Posterior cingulate gyrus (tissue), 11 donors: ENCODE measurements around the gene ZNF695.
A peak's percentile ranks its signal among the peaks of the same experiment; 100 is the strongest.
"Not testable (repeated sequence)": the region's sequence is repeated elsewhere in the genome, so short reads cannot be mapped to it uniquely, and the experiment has no call there.

ENCODE experiments used
- DNase-seq, 10 donors: peaks; one replicate each; pipeline versions ENCODE4 v3.0.0 to v3.0.0-alpha.2; 2020 to 2021; ENCODE audit warnings: mixed read lengths in 3 of 10
- intact Hi-C: fragments of 100-400 bp; cut with DNase I; formaldehyde crosslinking; loops from one replicate; pipeline ENCODE4 v1.15.1; 2023

The ZNF695 gene

DNA sequence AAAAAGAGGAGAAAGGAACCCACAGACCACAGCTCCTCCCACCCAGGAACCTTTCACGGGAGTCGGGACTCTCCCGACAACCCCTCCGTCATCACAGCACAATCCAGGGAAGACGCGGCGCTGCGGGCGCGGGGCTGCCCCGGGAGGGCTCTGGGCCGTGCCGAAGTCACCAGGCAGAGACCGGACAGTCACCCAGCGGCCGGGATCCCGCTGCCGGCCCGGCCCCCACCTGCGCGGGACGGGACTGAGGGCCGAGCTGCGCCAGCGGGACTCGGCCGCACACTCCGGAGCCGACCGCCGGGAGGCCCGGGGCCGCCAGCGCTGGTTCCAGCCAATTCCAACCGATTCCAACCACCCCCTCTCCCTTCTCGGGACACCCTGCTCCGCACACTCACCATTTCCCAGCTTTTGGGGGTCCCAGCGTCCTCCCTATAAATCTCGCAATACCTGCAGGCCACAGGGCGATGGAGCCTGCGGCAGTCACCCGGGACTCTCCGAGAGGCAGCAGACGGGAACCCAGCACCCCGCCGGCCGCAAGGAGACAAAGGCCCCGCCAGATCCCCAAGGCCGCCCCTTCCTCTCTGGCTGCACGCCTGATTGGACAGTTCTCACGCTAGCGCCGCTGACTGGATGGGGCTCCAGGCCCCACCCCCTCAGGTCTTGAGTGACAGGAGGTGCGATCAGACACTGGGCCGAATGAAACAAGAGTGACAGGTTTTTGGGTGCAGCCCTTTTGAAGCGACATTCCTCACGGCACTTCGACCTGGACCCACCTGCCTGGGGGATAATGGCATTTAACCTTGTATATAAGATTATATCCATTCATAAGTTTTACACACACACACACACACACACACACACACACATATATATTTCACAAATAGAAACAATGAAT lies at the start of gene ZNF695:
ZNF695 (minus strand) TSS at position 547 of the 895 bp plus-strand sequence; CDS start at position 398, 149 bp downstream.
- intact Hi-C loops, result no loop called here

DNA sequence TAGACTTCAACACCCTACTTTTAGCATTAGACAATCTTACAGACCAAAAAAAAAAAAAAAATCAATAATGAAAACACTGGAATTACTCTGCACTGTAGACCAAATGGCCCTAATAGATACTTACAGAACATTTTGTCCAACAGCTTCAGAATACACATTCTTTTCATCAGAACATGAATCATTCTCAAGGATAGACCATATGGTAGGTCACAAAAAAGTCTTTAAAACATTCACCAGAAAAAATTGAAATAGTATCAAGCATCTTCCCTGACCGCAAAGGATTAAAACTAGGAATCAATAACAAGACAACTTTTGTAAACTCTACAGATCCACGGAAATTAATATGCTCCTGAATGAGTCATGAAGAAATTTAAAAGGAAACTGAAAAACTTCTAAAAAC lies 48.2 kb upstream of the ZNF695 start:
- DNase-seq, result no peak
- intact Hi-C loops, result no loop called here

More for the DNA sequence above, at the start of gene ZNF695:
- DNase-seq, result peak; percentile 55 to 97 (median 76)

DNA sequence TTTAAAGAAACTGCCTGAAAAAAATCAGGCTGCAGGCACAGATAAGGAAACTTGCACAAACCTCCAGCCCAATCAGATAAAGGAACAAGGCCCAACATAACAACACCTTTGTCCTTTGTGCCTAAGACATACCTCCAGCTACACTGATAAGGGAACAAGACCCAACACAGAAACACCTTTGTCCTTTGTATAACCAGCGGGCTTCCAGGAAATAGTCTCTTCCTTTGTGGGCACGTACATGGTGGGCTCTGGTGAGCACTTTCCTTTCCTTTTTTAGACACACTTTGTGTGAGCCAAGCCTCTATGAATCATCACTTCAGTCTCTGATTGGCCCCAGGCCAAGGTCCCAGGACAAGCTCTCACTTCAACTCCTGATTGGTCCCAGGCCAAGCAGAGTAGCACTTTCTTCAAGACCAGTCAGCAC lies 47.1 kb upstream of the ZNF695 start:
- intact Hi-C loops, result no loop called here

DNA sequence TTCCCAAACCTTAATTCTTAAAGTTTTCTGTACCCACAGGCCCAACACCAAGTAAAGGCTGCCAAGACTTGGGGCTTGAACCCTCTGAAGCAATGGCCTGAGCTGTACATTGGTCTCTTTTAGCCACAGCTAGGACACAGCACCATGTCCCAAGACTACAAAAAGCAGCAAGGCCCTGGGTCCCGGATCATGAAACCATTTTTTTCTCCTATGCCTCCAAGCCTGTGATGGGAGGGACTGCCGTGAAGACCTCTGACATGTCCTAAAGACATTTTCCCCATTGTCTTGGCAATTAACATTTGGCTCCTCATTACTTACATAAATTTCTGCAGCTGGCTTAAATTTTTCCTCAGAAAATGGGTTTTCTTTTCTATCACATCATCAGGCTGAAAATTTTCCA lies 39.8 kb upstream of the ZNF695 start:
- no peak for DNase-seq
- intact Hi-C loops, result no loop called here

More for the DNA sequence above, 47.1 kb upstream of the ZNF695 start:
- DNase-seq, result no peak

DNA sequence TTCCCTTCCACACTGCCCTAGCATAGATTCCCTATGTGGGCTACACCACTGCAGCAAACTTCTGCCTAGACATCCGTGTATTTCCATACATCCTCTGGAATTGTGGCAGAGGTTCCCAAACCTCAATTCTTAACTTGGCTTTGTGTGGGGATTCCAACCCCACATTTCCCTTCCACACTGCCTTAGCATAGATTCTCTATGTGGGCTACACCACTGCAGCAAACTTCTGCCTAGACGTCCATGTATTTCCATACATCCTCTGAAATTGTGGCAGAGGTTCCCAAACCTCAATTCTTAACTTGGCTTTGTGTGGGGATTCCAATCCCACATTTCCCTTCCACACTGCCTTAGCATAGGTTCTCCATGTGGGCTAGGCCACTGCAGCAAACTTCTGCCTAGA lies 39.4 kb upstream of the ZNF695 start:
- DNase-seq, result no peak
- intact Hi-C loops, result no loop called here

DNA sequence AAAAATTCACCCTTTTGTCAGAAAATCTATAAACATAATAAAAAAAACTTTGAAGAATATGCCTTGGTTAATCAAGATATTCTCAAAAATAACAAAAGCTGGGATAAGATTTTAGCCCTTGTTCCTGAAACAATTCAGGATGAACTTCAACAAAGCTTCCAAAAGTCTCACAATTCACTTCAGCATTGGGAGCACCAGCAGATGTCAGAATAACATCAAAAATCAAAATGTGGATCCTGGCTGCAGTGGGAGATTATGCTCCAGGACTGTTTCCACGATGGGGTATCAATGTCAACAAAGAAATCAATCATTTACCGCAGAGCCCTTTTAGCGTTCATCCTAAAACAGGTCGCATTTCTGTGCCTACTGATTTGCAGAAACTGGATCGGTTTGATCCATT lies 35.5 kb upstream of the ZNF695 start:
- DNase-seq, result no peak
- intact Hi-C loops, result no loop called here

DNA sequence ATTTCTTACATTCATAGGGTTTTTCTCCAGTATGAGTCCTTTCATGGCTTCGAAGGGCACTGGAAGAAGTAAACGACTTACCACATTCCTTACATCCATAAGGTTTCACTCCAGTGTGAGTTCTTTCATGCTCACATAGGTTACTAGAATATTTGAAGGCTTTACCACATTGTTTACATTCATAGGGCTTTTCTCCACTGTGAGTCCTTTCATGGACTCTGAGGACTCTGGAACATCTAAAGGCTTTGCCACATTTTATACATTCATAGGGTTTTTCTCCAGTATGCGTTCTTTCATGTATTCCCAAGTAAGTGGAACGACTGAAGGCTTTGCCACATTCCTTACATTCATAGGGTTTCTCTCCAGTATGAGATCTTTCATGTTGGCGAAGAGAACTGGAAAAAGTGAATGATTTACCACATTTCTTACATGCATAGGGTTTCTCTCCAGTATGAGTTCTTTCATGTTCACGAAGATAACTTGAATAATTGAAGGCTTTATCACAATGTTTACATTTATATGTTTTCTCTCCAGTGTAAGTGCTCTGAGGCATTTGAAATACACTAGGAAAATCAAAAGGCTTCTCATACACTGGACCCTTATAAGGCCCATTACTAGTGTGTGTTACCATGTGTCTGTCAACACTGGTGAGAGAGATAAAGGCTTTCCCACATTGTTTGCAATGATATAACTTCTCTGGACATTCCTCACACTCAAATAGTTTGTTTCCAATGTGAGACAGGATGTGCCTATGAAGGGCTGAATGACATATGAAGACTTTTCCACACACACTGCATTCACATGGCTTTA lies 29.9 kb upstream of the ZNF695 start:
- no peak for DNase-seq
- intact Hi-C loops, result no loop called here

DNA sequence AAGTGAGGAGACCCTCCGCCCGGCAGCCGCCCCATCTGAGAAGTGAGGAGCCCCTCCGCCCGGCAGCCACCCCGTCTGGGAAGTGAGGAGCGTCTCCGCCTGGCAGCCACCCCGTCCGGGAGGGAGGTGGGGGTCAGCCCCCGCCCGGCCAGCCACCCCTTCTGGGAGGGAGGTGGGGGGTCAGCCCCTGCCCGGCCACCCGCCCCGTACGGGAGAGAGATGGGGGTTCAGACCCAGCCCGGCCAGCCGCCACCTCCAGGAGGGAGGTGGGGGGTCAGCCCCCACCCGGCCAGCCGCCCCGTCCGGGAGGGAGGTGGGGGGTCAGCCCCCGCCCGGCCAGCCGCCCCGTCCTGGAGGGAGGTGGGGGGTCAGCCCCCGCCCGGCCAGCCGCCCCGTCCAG lies 24.4 kb upstream of the ZNF695 start:
- intact Hi-C loops, DNase-seq: not testable (repeated sequence)

DNA sequence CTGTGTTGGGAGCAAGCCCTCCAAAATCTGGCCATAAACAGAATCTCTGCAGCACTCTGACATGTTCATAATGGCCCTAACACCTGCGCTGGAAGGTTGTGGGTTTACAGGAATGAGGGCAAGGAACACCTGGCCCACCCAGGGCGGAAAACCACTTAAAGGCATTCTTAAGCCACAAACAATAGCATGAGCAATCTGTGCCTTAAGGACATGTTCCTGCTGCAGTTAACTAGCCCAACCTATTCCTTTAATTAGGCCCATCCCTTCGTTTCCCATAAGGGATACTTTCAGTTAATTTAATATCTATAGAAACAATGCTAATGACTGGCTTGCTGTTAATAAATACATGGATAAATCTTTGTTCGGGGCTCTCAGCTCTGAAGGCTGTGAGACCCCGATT lies 16.8 kb upstream of the ZNF695 start:
- DNase-seq, intact Hi-C loops: not testable (repeated sequence)

DNA sequence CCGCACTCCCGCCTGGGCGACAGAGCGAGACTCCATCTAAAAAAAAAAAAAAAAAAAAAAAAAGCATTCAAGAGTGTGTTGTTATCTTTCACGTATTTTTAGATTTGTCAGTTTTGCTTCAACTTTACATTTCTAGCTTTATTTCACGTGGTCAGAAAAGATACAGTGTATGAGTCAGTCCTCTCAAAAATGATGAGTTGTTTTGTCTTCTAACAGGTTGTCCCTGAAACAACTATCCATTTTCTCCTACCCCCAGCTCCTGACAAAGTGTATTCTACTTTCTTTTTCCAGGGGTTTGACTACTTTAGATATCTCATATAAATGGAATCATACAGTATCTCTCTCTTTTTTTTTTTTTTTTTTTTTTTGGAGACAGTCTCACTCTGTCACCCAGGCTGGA lies 5.5 kb upstream of the ZNF695 start:
- DNase-seq, result no peak
- intact Hi-C loops, result no loop called here

DNA sequence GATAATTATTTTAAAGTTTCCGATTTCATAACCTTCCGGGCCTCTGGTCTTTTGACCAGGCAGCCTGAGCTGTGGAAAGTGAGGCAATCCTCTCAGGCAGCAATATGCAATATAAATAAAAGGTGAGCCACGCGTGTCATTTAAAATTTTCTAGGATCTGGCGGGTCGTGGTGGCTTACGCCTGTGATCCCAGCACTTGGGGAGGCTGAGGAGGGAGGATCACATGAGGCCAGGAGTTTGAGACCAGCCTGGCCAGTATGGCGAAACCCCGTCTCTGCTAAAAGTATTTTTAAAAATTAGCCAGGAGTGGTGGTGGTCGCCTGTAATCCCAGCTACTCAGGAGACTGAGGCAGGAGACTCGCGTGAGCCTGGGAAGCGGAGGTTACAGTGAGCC lies 546 bp upstream of the ZNF695 start:
- intact Hi-C loops, result no loop called here

DNA sequence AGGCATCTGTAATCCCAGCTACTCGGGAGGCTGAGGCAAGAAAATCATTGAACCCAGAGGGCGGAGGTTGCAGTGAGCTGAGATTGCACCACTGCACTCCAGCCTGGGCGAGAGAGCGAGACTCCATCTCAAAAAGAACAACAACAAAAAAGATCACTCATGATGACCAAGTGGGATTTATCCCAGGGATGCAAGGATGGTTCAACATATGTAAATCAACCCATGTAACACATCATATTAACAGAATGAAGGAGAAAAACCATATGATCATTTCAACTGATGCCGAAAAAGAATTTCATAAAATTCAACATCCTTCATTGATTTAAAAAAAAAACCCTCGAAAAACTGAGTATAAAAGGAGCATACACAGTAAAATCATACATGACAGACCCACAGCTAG lies 3.8 kb downstream of the ZNF695 start:
- DNase-seq, intact Hi-C loops: not testable (repeated sequence)

More for the DNA sequence above, 546 bp upstream of the ZNF695 start:
- DNase-seq, result no peak

DNA sequence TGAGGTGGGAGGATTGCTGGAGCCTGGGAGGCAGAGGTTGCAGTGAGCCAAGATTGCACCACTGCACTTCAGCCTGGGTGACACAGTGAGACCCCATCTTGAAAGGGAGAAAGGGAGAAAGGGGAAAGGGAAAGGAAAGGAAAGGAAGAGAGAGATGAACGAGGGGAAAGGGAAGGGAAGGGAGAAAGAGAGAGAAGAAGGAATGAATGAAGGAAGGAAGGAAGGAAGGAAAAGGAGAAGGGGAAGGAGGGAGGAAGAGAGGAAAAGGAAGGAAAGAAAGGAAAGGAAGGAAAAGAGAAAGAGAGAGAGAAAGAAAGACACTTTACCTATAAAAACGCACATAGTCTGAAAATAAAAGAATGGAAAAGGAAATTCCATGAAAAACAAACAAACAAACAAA lies 18.0 kb downstream of the ZNF695 start:
- no peak for DNase-seq
- intact Hi-C loops, result no loop called here

DNA sequence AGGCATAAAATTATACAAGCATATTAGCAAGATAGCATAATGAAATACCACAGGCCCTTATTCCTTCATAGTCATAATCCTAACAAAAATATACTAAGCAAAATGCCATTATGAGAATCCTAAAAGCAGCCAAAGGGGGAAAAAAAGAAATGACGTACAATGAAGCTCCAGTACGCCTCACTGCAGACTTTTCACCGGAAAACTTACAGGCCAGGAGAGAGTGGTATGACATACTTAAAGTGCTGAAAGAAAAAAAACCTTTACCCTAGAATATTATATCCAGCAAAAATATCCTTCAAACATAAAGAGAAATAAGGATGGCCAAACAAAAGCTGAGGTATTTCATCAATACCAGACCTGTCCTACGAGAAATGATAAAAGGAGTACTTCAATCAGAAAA lies 19.5 kb downstream of the ZNF695 start:
- DNase-seq, result no peak
- intact Hi-C loops, result no loop called here

DNA sequence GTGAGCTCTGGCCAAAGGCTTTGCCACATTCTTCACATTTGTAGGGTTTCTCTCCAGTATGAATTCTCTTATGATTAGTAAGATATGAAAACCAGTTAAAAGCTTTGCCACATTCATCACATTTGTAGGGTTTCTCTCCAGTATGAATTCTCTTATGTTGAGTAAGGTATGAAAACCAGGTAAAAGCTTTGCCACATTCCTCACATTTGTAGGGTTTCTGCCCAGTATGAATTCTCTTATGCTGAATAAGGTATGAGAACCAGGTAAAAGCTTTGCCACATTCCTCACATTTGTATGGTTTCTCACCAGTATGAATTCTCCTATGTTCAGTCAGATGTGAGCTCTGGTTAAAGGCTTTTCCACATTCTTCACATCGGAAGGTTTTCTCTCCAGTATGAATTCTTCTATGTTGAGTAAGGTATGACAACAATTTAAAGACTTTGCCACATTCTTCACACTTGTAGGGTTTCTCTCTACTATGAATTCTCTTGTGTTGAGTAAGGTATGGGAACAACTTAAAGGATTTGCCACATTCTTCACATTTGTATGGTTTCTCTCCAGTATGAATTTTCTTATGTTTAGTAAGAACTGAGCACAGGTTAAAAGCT lies 20.7 kb downstream of the ZNF695 start:
- intact Hi-C loops, result no loop called here

DNA sequence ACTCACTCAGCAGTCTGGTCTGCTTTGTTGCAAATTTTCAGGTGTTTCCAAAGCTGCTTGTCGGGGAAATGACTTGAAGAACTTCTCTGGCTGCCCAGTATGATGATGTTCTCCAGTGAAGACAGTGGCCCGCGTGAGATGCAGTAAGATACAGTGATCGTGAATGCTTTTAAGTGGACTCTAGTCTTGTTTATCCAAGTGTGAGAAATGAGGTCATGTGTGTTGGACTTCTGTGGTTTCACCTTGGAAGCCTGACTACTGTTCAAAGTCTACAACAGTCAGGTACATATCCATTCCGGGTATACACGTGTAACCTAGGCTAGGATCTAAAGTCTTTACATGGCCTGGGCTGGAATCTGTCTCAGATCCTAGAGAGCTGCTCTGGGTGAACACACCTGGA lies 29.1 kb downstream of the ZNF695 start:
- no peak for DNase-seq
- intact Hi-C loops, result no loop called here

More for the DNA sequence above, 20.7 kb downstream of the ZNF695 start:
- no peak for DNase-seq

DNA sequence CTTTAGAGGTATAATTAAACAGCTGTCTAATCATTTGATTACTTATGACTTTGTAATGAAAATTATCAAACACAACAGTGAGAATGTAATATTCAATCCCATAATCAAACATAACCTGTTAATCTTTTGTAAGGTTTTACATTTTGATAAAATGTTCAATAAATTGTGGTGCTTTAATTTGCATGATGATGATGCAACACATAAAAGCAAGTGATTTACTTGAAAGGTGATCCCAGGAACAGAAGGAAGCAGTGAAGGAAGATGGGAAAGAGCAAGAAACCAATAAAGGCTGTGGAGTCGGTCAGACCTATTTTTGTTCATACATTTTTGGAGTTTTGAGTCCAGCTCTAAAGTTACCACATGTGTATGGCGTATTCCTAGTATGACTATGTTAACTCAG lies 29.6 kb downstream of the ZNF695 start:
- no peak for DNase-seq
- intact Hi-C loops, result no loop called here

DNA sequence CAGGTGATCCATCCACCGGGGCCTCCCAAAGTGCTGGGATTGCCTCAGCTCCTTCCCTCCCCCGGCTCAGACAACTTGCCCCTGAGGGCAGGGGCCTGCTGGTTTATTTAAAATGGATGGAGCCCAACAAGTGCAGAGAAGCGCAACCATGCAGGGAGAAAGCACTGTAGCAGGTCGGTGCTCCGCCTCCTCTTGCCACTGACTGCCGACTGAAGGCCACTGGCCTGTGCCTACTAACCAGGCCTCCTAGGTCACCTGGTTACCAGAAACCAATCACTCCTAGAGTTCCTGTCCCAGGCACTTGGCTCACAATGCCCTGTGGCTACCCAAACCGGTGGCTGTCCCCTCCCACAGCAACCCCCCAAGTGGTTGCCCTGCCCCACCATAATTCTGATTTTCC lies 35.9 kb downstream of the ZNF695 start:
- DNase-seq, result no peak
- intact Hi-C loops, result no loop called here

DNA sequence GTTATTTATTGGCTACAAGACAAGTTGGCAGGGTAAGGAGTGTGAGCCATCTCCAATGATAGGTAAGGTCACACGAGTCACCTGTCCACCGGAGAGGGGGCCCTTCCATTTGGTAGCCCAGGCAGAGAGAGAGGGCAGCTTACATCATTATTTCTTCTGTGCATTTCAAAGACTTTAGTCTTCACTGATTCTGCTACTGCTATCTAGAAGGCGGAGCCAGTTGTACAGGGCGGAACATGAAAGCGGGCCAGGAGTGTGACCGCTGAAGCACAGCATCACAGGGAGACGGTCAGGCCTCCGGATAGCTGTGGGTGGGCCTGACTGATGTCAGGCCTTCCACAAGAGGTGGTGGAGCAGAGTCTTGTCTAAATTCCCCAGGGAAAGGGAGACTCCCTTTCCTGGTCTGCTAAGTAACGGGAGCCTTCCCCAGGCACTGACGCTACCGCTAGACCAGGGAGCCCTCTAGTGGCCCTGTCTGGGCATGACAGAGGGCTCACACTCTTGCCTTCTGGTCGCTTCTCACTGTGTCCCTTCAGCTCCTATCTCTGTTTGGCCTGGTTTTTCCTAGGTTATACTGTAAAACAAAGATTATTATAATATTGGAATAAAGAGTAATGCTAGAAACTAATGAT lies 36.7 kb downstream of the ZNF695 start:
- intact Hi-C loops, result no loop called here

DNA sequence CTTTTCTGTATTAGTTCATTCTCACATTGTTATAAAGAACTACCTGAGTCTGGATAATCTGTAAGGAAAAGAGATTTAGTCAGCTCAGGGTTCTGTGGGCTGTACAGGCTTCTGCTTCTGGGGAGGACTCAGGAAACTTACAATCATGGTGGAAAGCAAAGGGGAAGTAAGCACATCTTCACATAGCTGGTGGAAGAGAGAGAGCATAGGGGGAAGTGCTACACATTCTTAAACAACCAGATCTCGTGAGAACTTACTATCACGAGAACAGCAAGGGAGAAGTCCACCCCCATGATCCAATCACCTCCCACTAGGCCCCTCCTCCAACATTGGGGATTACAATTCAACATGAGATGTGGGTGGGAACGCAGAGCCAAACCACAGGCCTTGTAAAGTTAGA lies 38.2 kb downstream of the ZNF695 start:
- no peak for DNase-seq
- intact Hi-C loops, result loop anchor here (10.0 kb wide), 1 partner anchor 65 kb away; no protein-coding TSS in a partner anchor

More for the DNA sequence above, 36.7 kb downstream of the ZNF695 start:
- peak in 7 of 10 donors; percentile 46 to 95 (median 58) for DNase-seq
